ENCODE data around the gene RLBP1.
"Not testable (repeated sequence)": the region's sequence is repeated elsewhere in the genome, so short reads cannot be mapped to it uniquely, and the experiment has no call there.

RLBP1 gene

DNA sequence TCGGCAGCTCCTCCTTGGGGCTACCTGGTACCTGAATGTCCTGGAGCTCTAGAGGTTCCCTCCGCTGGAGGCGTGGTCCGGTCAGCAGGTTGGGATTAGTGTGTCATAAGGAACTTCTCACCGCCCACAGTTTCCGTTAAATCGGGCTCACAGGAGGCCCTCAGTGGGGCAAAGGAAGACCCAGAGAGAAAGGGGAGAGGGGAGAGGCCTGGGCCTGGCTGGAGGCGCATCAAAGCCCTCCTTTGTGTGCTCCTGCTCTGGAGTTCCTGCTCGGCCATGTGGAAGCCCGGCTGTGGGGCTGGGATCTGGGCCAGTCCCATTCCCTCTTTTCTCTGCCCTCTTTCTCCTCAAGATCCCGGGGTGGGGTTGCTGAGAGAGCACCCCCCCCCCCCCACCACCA lies at the start of gene RLBP1:
Gene RLBP1, minus strand, starts transcription at position 37 of the 400 bp plus-strand sequence. CDS start 2,604 bp downstream, outside the sequence.
- no peak within 1 kb of the TSS for H3K4me3 ChIP-seq (ENCODE audit: severe bottlenecking)
- H3K27me3 ChIP-seq (ENCODE audit: insufficient read depth, poor library complexity, severe bottlenecking) = no peaks in the 10 kb centered on the region
- no peaks in the 10 kb centered on the region for H3K9me3 ChIP-seq (ENCODE audit: severe bottlenecking)
- H3K27ac ChIP-seq (ENCODE audit: poor library complexity, severe bottlenecking) = no peak within 1 kb of the TSS
- ATAC-seq (ENCODE audit: low read depth) (peak; percentile 67), DNase-seq (ENCODE audit: low spot score) (no peak)
- TF ChIP-seq, protein P1, sequence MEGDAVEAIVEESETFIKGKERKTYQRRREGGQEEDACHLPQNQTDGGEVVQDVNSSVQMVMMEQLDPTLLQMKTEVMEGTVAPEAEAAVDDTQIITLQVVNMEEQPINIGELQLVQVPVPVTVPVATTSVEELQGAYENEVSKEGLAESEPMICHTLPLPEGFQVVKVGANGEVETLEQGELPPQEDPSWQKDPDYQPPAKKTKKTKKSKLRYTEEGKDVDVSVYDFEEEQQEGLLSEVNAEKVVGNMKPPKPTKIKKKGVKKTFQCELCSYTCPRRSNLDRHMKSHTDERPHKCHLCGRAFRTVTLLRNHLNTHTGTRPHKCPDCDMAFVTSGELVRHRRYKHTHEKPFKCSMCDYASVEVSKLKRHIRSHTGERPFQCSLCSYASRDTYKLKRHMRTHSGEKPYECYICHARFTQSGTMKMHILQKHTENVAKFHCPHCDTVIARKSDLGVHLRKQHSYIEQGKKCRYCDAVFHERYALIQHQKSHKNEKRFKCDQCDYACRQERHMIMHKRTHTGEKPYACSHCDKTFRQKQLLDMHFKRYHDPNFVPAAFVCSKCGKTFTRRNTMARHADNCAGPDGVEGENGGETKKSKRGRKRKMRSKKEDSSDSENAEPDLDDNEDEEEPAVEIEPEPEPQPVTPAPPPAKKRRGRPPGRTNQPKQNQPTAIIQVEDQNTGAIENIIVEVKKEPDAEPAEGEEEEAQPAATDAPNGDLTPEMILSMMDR (IDR thresholded peaks at IDR 0.05; ENCODE audit: poor library complexity, severe bottlenecking) = no peak
- H3K4me1 ChIP-seq (ENCODE audit: insufficient read depth, poor library complexity, severe bottlenecking) = peaks cover 4% of the 10 kb centered on the region
- H3K36me3 ChIP-seq (ENCODE audit: low read depth) = no peaks in the 10 kb centered on the region

GRCh38 chr15:89250142-89250541 lies 28.8 kb upstream of the RLBP1 start:
- H3K4me3 ChIP-seq (ENCODE audit: severe bottlenecking); H3K4me1 ChIP-seq (ENCODE audit: insufficient read depth, poor library complexity, severe bottlenecking); ATAC-seq (ENCODE audit: low read depth); H3K9me3 ChIP-seq (ENCODE audit: severe bottlenecking); H3K27me3 ChIP-seq (ENCODE audit: insufficient read depth, poor library complexity, severe bottlenecking); DNase-seq (ENCODE audit: low spot score); H3K27ac ChIP-seq (ENCODE audit: poor library complexity, severe bottlenecking): not testable (repeated sequence)
- H3K36me3 ChIP-seq (ENCODE audit: low read depth) = peaks cover 92% of the 10 kb centered on the region

DNA sequence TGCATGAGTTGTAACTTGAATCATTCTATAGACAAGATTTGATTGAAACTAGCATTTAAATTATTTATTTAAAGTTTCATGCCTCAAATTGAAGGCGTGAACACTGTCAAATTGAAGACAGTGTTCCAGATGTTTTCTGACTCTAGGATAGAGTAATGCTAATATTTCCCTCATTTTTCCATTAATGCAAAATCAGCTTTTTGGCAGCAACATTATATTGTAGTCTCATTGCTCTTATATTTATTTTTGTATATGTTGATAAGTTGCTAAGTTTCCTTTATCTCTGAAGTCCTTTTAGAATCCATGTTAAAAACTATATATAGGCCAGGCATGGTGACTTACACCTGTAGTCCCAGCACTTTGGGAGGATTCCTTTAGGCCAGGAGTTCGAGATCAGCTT lies 27.2 kb upstream of the RLBP1 start:
- Histone ChIP-seq H3K27ac (ENCODE audit: poor library complexity, severe bottlenecking) (no peak overlapping the region), H3K36me3 (ENCODE audit: low read depth) (peaks cover 77% of the 10 kb centered on the region), H3K4me3 (ENCODE audit: severe bottlenecking) (no peak overlapping the region), H3K4me1 (ENCODE audit: insufficient read depth, poor library complexity, severe bottlenecking) (peaks cover 3% of the 10 kb centered on the region), H3K9me3 (ENCODE audit: severe bottlenecking) (no peaks in the 10 kb centered on the region), H3K27me3 (ENCODE audit: insufficient read depth, poor library complexity, severe bottlenecking) (no peaks in the 10 kb centered on the region)
- ATAC-seq (ENCODE audit: low read depth) = no peak
- TF ChIP-seq, protein P1 (IDR thresholded peaks at IDR 0.05; ENCODE audit: poor library complexity, severe bottlenecking) = no peak
- DNase-seq (ENCODE audit: low spot score) = no peak

GRCh38 chr15:89247446-89247845 lies 26.1 kb upstream of the RLBP1 start:
- Histone ChIP-seq H3K27me3 (ENCODE audit: insufficient read depth, poor library complexity, severe bottlenecking) (no peaks in the 10 kb centered on the region), H3K27ac (ENCODE audit: poor library complexity, severe bottlenecking) (no peak overlapping the region), H3K4me3 (ENCODE audit: severe bottlenecking) (no peak overlapping the region), H3K4me1 (ENCODE audit: insufficient read depth, poor library complexity, severe bottlenecking) (peaks cover 7% of the 10 kb centered on the region), H3K36me3 (ENCODE audit: low read depth) (peaks cover 66% of the 10 kb centered on the region), H3K9me3 (ENCODE audit: severe bottlenecking) (no peaks in the 10 kb centered on the region)
- DNase-seq (ENCODE audit: low spot score) (no peak), ATAC-seq (ENCODE audit: low read depth) (no peak)
- TF ChIP-seq, protein P1 (IDR thresholded peaks at IDR 0.05; ENCODE audit: poor library complexity, severe bottlenecking) = no peak

- Histone ChIP-seq H3K27me3 (ENCODE audit: insufficient read depth, poor library complexity, severe bottlenecking) (no peaks in the 10 kb centered on the region), H3K9me3 (ENCODE audit: severe bottlenecking) (no peaks in the 10 kb centered on the region), H3K36me3 (ENCODE audit: low read depth) (peaks cover 38% of the 10 kb centered on the region), H3K4me1 (ENCODE audit: insufficient read depth, poor library complexity, severe bottlenecking) (peaks cover 7% of the 10 kb centered on the region), H3K4me3 (ENCODE audit: severe bottlenecking) (peak overlapping the region; percentile 79), H3K27ac (ENCODE audit: poor library complexity, severe bottlenecking) (peak overlapping the region; percentile 57)
- TF ChIP-seq, protein P1 (IDR thresholded peaks at IDR 0.05; ENCODE audit: poor library complexity, severe bottlenecking) = no peak
- ATAC-seq (ENCODE audit: low read depth) = peak; percentile 33
- DNase-seq (ENCODE audit: low spot score) = no peak
Measured at GRCh38 chr15:89244574-89244903, 23.2 kb upstream of the RLBP1 start.
